ENCODE results near the gene GNAL.
"Not testable (repeated sequence)": the region's sequence is repeated elsewhere in the genome, so short reads cannot be mapped to it uniquely, and the experiment has no call there.

The GNAL gene

DNA sequence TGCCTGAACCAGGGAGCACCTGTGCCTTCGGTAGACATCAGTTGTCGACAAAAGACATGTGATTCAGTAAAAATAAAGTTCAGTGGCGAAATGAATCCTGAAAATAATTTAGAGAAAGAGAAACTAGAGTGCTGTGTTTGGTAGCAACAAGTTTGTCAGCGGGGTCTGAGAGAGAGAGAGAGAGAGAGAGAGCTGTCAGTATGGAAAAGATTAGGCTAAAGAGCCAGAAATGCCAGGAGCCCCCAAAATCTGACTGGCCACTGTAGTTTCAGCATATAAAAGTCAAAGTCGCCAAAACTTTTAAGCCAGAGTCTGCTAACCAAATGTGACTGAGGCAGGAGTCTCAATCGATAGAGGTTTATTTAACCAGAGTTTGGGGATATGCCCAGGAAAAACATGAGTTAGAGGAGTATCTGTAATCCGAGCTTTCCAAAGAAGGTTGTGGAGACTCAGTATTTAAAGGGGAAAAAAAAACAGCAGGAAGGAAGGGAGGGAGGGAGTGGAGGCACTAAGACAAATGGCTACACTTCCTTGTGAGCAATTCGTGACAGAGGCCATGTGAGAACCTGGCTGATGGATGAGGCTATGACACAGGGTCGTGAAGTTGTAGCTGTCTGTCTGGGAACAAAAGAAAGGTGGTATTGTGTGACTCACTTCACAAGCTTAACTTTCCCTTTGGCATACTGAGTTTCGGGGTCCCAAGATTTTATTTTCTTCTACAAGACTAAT lies 20.5 kb upstream of the GNAL start:
- DNase-seq (ENCODE audit: low read depth in 2 of 3, low spot score in 2 of 3), result no peak

DNA sequence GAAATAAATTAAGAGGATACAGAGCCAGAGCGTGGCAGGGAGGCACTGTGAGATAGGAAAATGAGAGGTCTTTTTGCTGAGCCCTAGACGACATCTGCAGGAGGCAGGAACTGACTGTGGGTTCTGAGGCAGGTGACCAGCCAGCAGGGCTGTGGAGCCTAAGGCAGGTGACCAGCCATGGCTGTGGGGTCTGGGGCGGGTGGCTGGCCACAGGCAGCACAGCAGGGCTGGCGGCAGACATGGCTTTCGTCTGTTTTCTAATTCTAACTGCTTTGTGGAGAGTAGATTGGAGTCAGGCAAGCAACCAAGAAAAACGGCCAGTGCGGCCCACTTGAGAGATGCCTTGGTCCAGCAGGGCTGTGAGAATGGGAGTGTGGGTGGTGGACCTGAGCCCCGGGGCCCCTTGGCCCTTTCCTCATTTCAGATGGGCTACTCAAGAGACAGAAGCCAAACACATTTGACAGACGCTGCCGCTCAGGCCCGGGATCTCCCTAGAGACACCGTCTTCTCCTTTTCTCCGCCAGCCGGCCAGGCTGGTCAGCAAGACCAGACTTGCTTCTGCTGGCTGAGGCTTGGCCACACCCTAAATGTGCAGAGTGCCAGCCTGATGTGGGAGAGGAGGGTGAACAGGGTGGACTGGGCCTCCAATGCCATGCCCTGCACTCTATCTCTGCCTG lies 19.7 kb upstream of the GNAL start:
- DNase-seq (ENCODE audit: low read depth in 2 of 3, low spot score in 2 of 3), result no peak

- DNase-seq (ENCODE audit: low read depth in 2 of 3, low spot score in 2 of 3), result no peak
Observed at GRCh38 chr18:11669948-11670275, 19.2 kb upstream of the GNAL start.

DNA sequence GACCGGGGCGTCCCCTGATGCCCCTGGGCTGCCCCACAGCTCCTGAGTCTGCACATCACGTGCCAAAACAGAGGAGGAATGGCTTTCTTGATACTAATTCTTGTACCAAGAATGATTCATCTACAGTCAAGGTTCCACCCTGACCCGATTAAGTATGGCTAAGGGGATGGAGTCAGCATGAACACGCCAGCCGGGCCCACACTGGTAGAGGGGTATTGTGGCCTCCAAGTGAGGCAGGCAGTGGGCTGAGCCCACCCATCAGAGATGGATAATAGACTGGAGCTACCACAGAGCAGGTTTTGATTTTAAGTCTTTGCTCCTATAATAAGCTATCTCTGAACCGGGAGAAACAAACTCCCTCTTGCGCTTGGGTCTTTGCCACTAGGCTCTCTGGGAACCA lies 17.9 kb upstream of the GNAL start:
- no peak for DNase-seq (ENCODE audit: low read depth in 2 of 3, low spot score in 2 of 3)

DNA sequence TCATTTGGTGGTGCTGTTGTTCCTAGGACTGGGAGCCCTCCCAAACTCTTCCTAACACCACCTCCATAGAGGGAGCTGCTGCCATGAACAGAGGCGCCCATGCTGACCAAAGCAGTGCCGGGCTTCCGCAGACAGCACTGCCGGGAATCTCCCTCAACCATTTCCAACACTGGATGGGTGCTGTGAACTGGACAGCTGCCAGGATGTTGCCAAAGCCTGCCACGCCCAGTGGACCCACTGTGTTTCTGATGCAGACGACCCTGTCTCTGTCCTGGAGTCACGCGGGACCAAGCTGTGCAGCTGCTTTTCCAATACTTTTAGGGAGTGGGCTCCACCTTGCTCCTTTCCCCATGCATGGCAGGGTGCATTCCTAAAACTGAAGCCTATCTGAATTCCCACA lies 16.9 kb upstream of the GNAL start:
- DNase-seq (ENCODE audit: low read depth in 2 of 3, low spot score in 2 of 3), result no peak

- no peak for DNase-seq (ENCODE audit: low read depth in 2 of 3, low spot score in 2 of 3)
Observed at GRCh38 chr18:11672846-11673454, 16.1 kb upstream of the GNAL start.

- DNase-seq (ENCODE audit: low read depth in 2 of 3, low spot score in 2 of 3), result no peak
Observed at GRCh38 chr18:11673560-11673959, 15.5 kb upstream of the GNAL start.

GRCh38 chr18:11674119-11674518 lies 14.9 kb upstream of the GNAL start:
- DNase-seq (ENCODE audit: low read depth in 2 of 3, low spot score in 2 of 3), result no peak

DNA sequence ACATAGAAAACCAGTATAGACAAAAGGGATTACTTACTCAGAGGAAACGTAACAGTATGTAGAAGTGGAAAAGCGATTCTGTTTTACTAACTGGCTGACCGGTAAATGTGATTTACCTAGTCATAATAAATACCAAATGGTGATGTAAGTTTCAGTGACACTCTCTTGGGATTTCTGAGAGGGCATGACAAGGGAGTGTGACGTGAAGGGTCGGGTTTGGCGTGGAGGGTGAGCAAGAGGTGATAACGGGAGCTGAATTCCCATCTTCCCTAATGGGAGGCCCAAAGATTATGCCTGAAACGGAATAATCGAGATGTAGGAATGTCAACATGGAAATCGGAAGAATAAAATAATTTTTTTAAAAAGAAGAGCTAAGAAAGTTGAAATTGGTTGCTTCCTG lies 12.7 kb upstream of the GNAL start:
- DNase-seq (ENCODE audit: low read depth in 2 of 3, low spot score in 2 of 3), result no peak

DNA sequence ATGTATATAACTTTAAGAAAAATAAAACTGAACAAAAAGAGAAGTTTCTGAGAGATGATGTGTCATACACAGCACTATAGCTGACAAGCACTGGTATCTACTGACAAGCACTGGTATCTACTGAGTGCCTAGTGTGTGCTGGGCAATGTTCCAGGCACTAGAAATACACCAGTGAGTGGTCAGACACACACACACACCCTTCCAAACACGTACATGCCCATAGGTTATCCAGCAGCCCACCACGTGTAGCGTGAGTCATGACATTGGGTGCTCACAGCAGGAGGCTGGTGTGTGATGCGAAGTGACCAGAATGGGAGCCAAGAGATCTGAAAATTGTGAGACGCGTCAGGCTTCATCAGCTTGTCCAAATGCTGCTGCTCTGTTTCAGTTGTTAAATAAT lies 12.2 kb upstream of the GNAL start:
- no peak for DNase-seq (ENCODE audit: low read depth in 2 of 3, low spot score in 2 of 3)

DNA sequence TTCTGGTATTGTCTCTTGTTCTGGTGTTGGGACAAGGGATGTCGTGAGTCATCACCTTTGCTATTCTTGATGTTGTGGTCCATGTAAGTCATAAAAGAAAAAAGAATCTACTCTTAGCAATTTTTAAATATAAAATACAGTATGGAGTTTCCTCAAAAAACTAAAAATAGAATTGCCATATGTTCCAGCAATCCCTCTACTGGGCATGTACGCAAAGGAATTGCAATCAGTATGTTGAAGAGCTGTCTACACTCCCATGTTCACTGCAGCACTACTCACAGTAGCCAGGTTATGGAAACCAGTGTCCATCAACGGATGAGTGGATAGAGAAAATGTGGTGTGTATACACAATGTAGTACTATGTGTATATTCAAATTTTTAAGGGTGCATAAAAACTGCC lies 10.9 kb upstream of the GNAL start:
- DNase-seq (ENCODE audit: low read depth in 2 of 3, low spot score in 2 of 3), result no peak

GRCh38 chr18:11689669-11690565 lies 853 bp downstream of the GNAL start:
- no peak for DNase-seq (ENCODE audit: low read depth in 2 of 3, low spot score in 2 of 3)

DNA sequence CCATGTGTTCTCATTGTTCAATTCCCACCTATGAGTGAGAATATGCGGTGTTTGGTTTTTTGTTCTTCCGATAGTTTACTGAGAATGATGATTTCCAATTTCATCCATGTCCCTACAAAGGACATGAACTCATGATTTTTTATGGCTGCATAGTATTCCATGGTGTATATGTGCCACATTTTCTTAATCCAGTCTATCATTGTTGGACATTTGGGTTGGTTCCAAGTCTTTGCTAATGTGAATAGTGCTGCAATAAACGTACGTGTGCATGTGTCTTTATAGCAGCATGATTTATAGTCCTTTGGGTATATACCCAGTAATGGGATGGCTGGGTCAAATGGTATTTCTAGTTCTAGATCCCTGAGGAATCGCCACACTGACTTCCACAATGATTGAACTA lies 1.6 kb downstream of the GNAL start:
- DNase-seq (ENCODE audit: low read depth in 2 of 3, low spot score in 2 of 3), result not testable (repeated sequence)

GRCh38 chr18:11695736-11696135 lies 6.7 kb downstream of the GNAL start:
- DNase-seq (ENCODE audit: low read depth in 2 of 3, low spot score in 2 of 3), result no peak

GRCh38 chr18:11696451-11696850 lies 7.4 kb downstream of the GNAL start:
- DNase-seq (ENCODE audit: low read depth in 2 of 3, low spot score in 2 of 3), result no peak

DNA sequence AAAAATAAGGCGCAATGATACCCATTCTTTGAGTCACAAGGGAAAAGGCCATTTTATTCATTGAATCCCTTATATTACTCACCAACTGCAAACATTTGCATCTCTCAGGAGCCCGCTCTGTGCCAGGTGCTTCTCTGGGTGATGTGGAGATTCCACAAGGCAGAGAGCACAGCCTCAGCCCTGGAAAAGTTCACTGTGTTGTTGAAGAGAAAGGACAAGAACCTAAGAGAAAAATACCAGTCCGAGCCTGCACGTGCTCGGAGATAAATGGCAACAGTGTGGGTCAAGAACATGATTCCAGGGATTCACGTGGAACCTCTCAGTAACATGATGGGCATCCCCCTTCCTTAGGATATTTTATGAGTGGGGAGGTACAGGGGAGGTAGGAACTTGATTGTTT lies 11.8 kb downstream of the GNAL start:
- no peak for DNase-seq (ENCODE audit: low read depth in 2 of 3, low spot score in 2 of 3)

DNA sequence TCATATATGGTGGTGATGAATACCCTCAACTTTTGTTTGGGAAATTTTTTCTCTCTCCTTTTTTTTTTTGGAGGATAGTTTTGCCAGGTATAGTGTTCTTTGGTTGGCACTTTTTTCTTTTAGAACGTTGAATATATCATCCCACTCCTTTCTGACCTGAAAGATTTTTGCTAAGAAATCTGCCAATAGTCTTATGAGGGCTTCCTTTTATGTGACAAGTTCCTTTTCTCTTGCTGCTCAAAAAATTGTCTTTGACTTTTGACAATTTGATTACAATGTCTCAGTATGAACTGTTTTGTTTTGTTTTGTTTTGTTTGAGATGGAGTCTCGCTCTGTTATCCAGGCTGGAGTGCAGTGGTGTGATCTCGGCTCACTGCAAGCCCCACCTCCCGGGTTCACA lies 21.5 kb downstream of the GNAL start:
- DNase-seq (ENCODE audit: low read depth in 2 of 3, low spot score in 2 of 3), result no peak

DNA sequence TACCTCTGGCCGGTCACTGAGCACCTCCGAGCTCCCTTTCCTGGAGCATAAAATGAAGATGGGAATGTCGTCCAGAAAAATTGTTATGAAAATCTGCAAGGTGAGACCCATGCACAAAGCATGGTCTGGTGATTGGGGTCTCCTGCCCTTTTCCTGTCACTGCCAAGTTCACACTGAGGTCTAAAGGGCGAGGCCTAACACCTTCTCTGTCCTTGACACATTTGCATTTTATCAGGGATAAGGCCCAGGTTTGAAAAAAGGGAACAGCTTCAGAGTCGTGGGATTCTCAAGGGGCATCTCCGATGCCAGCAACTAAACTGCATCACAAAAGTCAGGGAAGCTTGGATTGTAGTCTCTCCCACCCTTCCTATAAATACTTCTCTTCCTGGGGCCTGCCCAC lies 24.7 kb downstream of the GNAL start:
- no peak for DNase-seq (ENCODE audit: low read depth in 2 of 3, low spot score in 2 of 3)

DNA sequence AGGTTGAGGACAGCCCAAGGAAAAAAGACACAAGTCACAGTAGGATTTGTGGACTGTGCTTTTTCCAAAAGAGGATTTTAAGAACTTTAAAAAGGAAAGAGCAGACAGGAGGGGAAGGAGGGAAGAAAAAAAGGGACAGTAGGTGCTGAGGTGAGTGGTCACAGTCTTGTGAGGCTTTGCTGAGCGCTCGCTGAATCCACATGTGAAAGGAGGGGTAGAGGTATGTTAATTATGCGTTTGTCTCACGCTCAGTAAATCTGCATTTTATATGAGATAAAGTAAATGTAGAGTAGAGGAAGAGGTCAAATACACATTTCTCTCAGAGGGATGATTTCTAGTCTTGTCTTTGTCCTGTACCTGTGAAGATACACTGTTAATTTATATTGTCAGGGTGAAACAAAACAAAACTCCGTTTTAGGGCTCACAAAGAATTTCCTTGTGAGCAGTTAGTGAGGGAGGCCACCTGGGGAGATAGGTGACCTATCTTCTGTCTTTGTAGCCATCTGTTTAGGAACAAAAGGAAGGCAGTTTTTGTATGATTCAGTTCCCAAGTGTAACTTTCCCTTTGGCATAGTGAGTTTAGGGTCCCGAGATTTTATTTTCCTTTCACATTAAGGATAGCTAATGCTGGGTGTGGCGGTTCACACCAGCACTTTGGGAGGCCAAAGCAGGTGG lies 25.3 kb downstream of the GNAL start:
- DNase-seq (ENCODE audit: low read depth in 2 of 3, low spot score in 2 of 3), result no peak

- DNase-seq (ENCODE audit: low read depth in 2 of 3, low spot score in 2 of 3), result not testable (repeated sequence)
Observed at GRCh38 chr18:11716767-11717315, 27.8 kb downstream of the GNAL start.

DNA sequence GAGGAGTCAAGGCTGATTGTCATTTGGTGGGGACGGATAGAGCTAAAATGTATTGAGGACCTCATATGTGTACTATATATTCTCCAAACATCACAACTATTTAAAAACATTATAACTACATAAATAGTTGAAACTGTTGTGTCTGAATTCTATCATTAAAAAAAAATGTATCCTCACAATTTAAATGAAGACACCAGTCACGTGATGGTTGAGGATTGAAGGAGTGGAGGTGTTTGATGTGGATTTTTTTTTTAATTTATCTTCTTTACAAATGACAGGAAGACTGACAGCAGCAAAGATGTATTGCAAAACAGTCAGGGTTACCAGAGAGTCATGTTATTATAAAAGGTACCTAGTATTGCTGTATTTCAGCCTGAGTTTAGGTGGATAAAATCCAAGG lies 30.0 kb downstream of the GNAL start:
- no peak for DNase-seq (ENCODE audit: low read depth in 2 of 3, low spot score in 2 of 3)

All from activated CD8-positive, alpha-beta memory T cell treated with anti-CD3 and anti-CD28 coated beads for 48 hours (primary cell).